ENCODE measurements around the gene KBTBD13. TPM values are rescaled to one million over a fixed set of nuclear protein-coding genes. Genes with fewer than 3 reads are reported as not detected.

The KBTBD13 gene
- total RNA-seq, 1 donor from 2014 or later: not detected

DNA sequence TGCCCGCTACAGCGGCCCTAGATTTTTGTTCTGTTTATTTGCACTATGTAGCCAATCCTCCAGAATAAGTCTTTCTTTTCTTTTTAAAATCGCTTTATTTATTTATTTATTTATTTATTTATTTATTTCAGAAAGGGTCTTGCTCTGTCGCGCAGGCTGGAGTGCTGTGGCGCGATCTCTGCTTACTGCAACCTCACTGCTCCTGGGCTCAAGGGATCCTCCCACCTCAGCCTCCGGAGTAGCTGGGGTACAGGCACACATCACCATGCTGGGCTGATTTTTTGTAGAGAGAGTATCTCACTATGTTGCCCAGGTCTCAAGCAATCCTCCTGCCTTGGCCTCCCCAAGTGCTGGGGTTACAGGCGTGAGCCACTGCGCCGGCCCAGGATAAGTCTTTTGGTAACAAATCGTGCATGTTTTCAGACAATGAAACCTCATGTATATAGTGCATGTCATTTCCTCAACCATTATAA is 46.8 kb upstream of the KBTBD13 start:
- Mint-ChIP-seq H3K27me3 (ENCODE audit: low read depth) (peaks cover 8% of the 10 kb centered on the region), H3K4me1 (peaks cover 15% of the 10 kb centered on the region), H3K36me3 (peaks cover 7% of the 10 kb centered on the region), H3K9me3 (no peaks in the 10 kb centered on the region), H3K27ac (no peak overlapping the region), H3K4me3 (peak overlapping the region; percentile 59)
- TF ChIP-seq CTCF (IDR thresholded peaks at IDR 0.05; ENCODE audit: unreplicated experiment): no peak
- DNase-seq (ENCODE audit: low spot score in 2 of 2, unreplicated experiment in 2 of 2): no peak

GRCh38 chr15:65032801-65033537 is 43.6 kb upstream of the KBTBD13 start:
- peak; percentile 55 for TF ChIP-seq CTCF (IDR thresholded peaks at IDR 0.05; ENCODE audit: unreplicated experiment)
- H3K4me3 Mint-ChIP-seq: no peak overlapping the region
- peaks cover 8% of the 10 kb centered on the region for H3K27me3 Mint-ChIP-seq (ENCODE audit: low read depth)
- DNase-seq (ENCODE audit: low spot score in 2 of 2, unreplicated experiment in 2 of 2): no peak
- no peak overlapping the region for H3K27ac Mint-ChIP-seq
- H3K9me3 Mint-ChIP-seq: no peaks in the 10 kb centered on the region
- peaks cover 12% of the 10 kb centered on the region for H3K4me1 Mint-ChIP-seq
- H3K36me3 Mint-ChIP-seq: no peaks in the 10 kb centered on the region

- no peaks in the 10 kb centered on the region for H3K9me3 Mint-ChIP-seq
- no peak for TF ChIP-seq CTCF (IDR thresholded peaks at IDR 0.05; ENCODE audit: unreplicated experiment)
- no peak for DNase-seq (ENCODE audit: low spot score in 2 of 2, unreplicated experiment in 2 of 2)
- H3K27me3 Mint-ChIP-seq (ENCODE audit: low read depth): peaks cover 8% of the 10 kb centered on the region
- no peaks in the 10 kb centered on the region for H3K36me3 Mint-ChIP-seq
- H3K4me3 Mint-ChIP-seq: no peak overlapping the region
- H3K4me1 Mint-ChIP-seq: peaks cover 6% of the 10 kb centered on the region
- H3K27ac Mint-ChIP-seq: no peak overlapping the region
Measured at GRCh38 chr15:65033659-65034269, 42.8 kb upstream of the KBTBD13 start.

DNA sequence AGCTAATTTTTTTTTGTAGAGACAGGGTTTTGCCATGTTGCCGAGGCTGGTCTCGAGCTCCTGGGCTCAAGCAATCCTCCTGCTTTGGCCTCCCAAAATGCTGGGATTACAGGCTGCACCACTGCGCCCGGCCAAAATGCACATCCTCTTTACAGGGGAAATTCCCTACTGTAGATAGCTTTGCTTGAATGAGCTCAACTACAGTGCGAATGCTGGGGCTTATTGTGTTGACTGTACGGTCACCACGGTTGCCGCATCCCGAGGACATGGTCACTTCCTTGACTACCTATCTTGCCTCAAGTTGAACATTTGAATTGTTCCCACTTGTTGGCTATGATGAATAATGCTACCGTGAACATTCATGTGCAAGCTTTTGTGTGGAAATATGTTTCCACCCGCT is 41.8 kb upstream of the KBTBD13 start:
- Mint-ChIP-seq H3K27me3 (ENCODE audit: low read depth) (peaks cover 8% of the 10 kb centered on the region), H3K9me3 (no peaks in the 10 kb centered on the region), H3K36me3 (no peaks in the 10 kb centered on the region), H3K4me1 (peaks cover 6% of the 10 kb centered on the region), H3K27ac (no peak overlapping the region), H3K4me3 (no peak overlapping the region)
- no peak for DNase-seq (ENCODE audit: low spot score in 2 of 2, unreplicated experiment in 2 of 2)
- no peak for TF ChIP-seq CTCF (IDR thresholded peaks at IDR 0.05; ENCODE audit: unreplicated experiment)

- H3K27me3 Mint-ChIP-seq (ENCODE audit: low read depth): no peaks in the 10 kb centered on the region
- no peaks in the 10 kb centered on the region for H3K9me3 Mint-ChIP-seq
- no peaks in the 10 kb centered on the region for H3K36me3 Mint-ChIP-seq
- TF ChIP-seq CTCF (IDR thresholded peaks at IDR 0.05; ENCODE audit: unreplicated experiment): no peak
- no peak for DNase-seq (ENCODE audit: low spot score in 2 of 2, unreplicated experiment in 2 of 2)
- H3K4me1 Mint-ChIP-seq: peaks cover 8% of the 10 kb centered on the region
- no peak overlapping the region for H3K27ac Mint-ChIP-seq
- no peak overlapping the region for H3K4me3 Mint-ChIP-seq
Measured at GRCh38 chr15:65037309-65037708, 39.2 kb upstream of the KBTBD13 start.

Data from mesothelial cell of epicardium (in vitro differentiated cells).